ENCODE results near the gene NELFCD. TPM values are rescaled to one million over a fixed set of nuclear protein-coding genes. Genes with fewer than 3 reads are reported as not detected.
"Not testable (repeated sequence)": the region's sequence is repeated elsewhere in the genome, so short reads cannot be mapped to it uniquely, and the experiment has no call there.

Gene NELFCD
- total RNA-seq, 1 donor from 2014 or later: 34.8 TPM

DNA sequence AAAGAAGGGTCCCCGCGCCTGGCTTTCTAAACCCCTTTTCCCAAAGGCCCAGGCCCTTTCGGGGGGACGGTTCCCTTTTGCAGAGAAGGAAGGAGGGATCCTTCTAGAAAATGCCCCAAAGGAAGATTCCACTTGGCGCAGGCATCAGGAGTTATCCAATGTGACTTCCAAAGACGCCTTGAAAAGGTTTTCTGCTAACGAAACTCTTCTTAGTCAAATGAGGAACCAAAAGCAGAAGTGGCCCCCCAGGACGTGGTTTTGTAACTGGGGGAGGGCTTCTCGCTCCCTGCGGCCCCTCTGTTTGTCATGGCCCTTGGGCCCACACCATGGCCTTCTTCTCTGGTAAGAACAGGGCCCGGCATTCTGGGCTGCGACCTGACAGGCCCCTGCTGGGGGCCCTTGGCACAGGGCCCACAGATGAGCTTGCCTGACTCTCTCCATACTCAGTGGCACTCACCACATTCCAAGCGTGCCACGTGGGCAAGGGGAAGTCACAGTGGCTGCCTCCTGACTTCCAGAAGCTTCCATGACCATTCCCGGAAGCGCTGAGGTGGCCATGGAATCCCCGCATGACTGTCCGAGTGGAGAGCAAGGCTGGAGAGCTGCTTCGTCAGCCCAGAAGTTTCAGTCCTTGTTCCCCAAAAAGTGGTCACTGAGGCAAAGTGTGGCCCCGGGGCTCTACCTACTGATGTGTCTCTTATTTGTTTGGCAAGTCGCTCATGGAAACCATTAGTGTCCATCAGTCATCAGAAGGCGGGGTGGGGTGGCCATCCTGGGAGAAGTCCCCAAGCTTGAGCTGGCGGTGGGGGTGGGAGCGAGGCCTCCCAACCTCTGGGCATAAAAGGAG lies 26.8 kb downstream of the NELFCD start:
- DNase-seq (ENCODE audit: low spot score) (peak; percentile 53), ATAC-seq (no peak)

- ATAC-seq (no peak), DNase-seq (ENCODE audit: low spot score) (peak; percentile 41)
Observed at GRCh38 chr20:59008715-59009336, 27.8 kb downstream of the NELFCD start.

- no peak for DNase-seq (ENCODE audit: low spot score)
- ATAC-seq: no peak
Observed at GRCh38 chr20:59010321-59010994, 29.4 kb downstream of the NELFCD start.

DNA sequence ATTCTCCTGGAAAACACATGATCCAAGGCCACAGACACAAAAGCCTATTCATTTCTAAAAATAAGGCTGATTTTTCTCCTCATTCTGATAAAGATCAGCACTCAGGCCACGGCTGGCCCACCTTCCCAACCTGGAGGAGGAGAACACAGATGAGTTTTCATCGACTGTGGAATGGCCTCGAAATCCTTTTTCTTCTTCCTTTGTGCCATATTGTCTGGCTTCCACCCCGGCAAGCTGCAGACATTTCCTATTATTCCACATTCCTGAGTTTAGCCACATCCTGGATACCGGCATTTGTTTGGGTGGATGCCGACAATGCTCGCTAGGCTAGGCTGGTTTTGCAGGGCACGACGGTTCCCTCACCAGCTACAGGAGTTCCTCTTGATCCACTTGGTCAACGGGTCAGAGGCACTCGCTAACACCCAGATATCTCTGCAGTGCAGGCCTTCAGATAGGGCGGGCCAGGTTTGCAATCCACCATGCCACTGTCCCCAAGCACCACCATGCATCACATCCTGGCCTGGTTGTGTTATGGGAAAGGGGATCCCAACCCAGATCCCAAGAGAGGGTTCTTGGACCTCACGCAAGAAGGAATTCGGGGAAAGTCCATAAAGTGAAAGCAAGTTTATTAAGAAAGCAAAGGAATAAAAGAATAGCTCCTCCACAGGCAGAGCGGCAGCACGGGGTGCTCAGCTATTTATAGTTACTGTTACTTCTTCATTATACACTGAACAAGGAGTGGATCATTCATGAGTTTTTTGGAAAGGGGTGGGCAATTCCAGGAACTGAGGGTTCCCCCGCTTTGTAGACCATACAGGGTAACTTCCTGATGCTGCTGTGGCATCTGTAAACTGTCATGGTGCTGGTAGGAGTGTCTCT lies 30.2 kb downstream of the NELFCD start:
- no peak for DNase-seq (ENCODE audit: low spot score)
- ATAC-seq: no peak

GRCh38 chr20:59011874-59012157 lies 30.8 kb downstream of the NELFCD start:
- DNase-seq (ENCODE audit: low spot score); ATAC-seq: not testable (repeated sequence)

- no peak for DNase-seq (ENCODE audit: low spot score)
- ATAC-seq: no peak
Observed at GRCh38 chr20:59013031-59013951, 32.2 kb downstream of the NELFCD start.

GRCh38 chr20:59013959-59014608 lies 33.0 kb downstream of the NELFCD start:
- no peak for DNase-seq (ENCODE audit: low spot score)
- ATAC-seq: no peak

DNA sequence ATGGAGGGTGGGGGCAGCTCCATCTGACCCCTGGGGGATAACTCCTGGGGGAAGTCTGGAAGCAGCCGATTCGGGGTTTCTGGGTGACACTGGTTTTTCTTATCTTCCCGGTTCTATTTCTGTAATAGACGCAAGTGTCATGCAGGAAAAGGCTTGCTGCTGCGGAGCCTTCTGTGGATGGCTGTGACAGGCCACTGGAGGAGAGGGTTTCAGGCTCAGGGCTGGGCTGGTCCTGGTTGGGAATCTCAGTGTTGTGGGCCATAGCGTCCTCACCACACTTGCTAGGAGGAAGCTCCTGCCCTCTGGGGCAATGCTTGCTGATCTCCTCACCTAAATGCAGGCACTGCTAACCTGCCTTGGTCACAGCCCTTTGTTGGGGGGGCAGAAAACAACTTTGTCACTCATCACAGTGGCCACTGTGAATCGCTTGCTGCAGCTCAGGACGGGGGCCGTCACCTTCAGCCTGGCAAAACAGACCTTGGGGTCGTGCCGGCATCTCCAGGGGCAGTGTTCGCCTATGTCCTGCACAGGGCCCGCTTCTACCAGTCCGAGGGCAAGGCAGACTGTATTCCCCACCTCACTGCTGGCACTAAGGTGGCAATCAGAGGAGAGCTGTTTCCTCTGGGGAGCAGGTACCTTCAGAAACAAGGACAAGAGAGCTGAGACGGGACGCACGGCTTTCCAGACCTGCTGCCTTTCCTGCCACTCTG lies 33.8 kb downstream of the NELFCD start:
- no peak for ATAC-seq
- no peak for DNase-seq (ENCODE audit: low spot score)

DNA sequence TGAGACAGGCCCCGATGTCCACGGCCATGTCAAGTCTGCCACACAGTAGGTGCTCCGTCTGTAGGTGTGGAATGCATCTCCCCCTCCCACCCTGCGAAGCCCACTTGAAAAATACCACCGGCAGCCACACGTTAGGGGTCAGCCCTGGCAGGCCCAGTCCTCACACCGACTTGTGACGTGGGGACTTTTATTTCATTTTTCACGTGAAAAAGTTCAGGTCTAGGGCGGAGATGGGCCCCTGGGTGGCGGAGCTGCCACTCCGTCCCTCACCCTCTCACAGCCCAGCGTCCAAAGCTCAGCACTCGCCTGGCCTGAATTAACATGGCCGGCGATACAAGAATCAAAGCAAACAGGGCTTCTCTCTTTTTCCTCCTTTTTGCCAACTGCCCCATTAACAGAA lies 34.4 kb downstream of the NELFCD start:
- no peak for DNase-seq (ENCODE audit: low spot score)
- ATAC-seq: no peak

- ATAC-seq (no peak), DNase-seq (ENCODE audit: low spot score) (no peak)
Observed at GRCh38 chr20:59015812-59016711, 35.0 kb downstream of the NELFCD start.

DNA sequence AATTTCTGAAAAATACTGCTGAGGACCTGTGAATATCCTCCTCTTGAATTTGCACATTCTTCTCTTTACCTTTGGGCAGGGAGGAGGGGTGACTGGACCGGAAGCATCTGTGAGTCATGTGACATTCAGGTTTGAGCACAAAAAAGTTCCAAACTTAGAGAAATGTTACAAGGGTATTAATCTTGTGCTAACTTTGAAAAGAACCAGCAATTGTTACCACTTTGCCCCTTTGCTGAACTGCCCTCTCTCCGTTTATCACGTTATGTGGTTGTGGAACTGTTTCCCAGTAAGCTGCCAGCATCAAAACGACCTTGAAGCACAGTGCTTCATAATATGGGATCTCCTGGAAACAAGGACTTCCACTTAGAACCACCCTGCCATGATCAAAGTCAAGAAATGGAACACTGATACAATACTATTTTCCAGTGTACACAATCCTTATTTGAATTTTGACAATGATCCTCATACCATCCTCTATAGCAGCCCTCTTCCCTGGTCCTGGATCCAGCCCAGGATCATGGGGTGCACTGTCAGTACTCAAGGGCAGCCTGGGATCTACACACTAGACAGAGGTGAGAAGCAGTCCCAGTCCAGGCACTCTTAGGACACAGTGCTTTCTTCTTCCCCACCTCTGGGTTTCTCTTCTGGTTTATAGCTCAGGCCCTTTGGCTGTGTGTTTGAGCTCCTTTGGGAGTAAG lies 35.9 kb downstream of the NELFCD start:
- DNase-seq (ENCODE audit: low spot score): no peak
- ATAC-seq: no peak

DNA sequence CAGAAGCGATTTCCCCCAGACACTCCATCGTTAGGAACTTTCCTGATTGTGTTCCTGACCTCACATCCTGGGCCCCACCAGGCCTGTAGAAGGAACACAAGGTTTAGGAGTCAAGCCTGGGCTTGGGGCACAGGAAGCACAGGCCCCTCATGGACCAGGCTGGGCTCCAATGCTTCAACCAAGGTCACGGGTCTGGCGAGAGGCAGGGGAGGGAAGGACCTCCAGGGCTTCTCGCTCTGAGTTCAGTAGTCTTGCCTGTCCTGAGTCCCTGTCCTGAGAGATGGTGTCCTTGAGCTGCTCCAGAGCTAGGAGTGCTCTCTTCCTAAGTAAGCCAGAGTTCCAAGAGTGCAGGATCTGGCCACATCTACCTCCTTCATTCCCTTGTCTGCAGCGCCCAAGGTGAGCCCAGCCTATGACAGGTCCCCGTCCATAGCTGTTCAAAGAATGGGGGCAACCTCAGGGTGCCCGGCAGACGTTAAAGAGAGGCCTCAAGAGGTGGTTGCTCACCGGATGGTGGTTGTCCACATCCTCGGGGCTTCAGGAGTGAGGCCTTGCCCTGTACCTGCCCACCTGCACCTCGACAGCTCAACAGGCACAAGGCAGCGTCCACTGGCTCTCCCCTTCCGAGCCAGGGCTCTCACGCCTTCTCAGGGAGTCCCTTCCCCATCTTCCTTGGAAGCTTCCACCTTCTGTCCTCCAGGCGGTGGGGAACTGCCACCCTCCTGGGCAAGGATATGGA lies 36.6 kb downstream of the NELFCD start:
- ATAC-seq: no peak
- DNase-seq (ENCODE audit: low spot score): no peak

GRCh38 chr20:59018817-59019216 lies 37.8 kb downstream of the NELFCD start:
- ATAC-seq (no peak), DNase-seq (ENCODE audit: low spot score) (no peak)

GRCh38 chr20:59019217-59019616 lies 38.2 kb downstream of the NELFCD start, which contains the start of gene TUBB1:
TSS of gene TUBB1 (plus strand) at chr20:59019429. CDS start at chr20:59019523, 94 bp downstream.
- DNase-seq (ENCODE audit: low spot score): no peak
- no peak for ATAC-seq

DNA sequence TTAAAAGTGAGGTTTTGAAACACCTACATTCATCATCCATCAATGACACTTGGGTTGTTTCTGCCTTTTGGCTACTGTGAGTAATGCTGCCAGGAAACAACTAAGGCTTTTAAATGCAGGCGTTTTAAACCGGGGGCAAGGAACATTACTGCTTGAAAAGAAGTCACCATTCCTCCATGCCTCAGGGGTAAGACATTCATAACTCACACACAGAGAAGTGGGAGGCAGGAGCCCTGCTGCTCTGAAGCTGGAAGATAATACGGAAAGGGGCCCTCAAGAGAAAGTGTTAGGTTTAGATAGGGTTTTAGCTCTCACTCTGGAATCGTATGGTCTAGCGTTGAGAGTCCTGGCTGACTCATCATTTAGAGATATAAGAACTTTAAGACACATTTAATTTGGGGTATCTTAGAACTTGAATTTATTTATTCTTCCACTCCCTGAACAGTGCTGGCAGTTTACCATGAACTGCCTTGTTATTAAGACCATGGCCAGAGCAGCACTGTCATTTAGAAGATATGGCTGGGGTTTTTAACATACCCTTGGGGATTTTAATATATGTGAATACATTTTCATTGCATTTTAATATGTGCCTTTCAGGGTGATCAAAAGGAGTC lies 40.0 kb downstream of the NELFCD start:
- no peak for DNase-seq (ENCODE audit: low spot score)
- no peak for ATAC-seq

DNA sequence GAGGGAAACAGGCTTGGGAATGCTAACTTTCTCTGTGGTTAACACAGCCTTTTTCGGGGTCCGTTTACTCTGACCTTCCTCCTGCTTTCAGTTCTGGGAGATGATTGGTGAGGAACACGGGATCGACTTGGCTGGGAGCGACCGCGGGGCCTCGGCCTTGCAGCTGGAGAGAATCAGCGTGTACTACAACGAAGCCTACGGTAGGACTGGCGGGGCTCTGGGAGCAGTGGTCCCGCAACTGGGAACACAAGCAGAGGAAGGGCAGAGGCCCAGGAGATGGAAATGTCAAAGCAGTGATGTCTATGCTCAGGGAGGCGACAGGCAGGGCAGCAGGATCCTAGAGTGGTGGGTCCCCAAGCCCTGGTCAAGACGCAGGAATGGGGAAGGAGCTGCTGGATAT lies 41.7 kb downstream of the NELFCD start:
- no peak for DNase-seq (ENCODE audit: low spot score)
- no peak for ATAC-seq
